GM12891 (cell line): Measurements from ENCODE around the gene SLC2A4RG.

Source experiments
- PAX5 ChIP-seq: IDR thresholded peaks from 2 replicates; pipeline ENCODE4 v1.6.1; 2011; ENCODE audit warnings: low read length, moderate library complexity, mild to moderate bottlenecking; ENCODE audit not compliant: insufficient read depth, severe bottlenecking
- POLR2A ChIP-seq: IDR thresholded peaks from 2 replicates; pipeline ENCODE4 v1.6.1; 2011; ENCODE audit warnings: low read depth, low read length, control low read depth
- POLR2AphosphoS5 ChIP-seq: IDR thresholded peaks from 2 replicates; pipeline ENCODE4 v1.6.1; 2011; ENCODE audit warnings: low read depth, low read length, control low read depth
- POU2F2 ChIP-seq: IDR thresholded peaks from 2 replicates; pipeline ENCODE4 v1.6.1; 2011; ENCODE audit warnings: low read depth, mild to moderate bottlenecking, control low read depth, low read length, moderate library complexity
- SPI1 ChIP-seq: IDR thresholded peaks from 2 replicates; pipeline ENCODE4 v1.6.1; 2011; ENCODE audit warnings: low read depth, low read length, control low read depth
- TAF1 ChIP-seq: IDR thresholded peaks from 2 replicates; pipeline ENCODE4 v1.6.1; 2011; ENCODE audit warnings: low read depth, low read length, control low read depth

DNA sequence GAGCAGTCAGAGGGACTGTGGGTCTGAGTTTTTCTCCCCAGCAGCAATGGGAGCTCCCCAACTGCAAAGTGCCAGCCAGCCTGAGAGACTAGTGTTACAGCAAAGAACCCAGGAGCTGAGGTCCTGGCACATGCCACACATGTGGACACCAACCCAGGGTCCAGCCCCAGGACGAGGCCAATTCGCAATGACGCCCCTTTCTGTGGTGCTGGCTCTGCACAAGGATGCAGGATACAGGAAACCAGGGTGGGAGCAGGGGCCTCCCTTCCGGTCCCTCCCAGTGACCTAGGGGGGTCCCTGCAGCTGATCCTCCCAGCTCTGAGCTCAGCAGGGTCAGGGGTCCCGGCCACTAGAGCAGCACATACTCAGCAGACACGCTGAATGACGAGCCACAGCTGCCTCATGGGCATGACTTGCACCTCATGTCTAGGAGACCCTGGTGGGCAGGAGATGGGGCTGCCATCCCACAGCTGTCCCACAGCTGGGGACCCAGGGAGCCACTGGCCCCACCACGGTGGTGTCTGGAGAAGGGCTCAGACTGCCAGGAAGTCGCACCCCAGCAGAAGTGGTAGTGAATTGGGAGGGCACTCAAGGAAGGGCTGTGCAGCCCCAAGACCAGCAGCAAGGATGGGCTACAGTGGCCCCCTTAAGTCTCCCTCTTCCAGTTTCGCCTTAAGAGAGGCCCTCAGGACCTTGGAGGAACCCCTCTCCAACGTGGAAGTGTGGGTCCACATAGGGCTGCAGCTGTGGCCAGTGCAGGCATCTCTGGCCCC is 35.4 kb upstream of the SLC2A4RG start:
- TF ChIP-seq POLR2AphosphoS5: no peak
- no peak for TF ChIP-seq TAF1
- TF ChIP-seq POLR2A: no peak
- TF ChIP-seq SPI1: no peak
- no peak for TF ChIP-seq POU2F2
- TF ChIP-seq PAX5: no peak
